Tibial nerve (tissue), 4 donors: Measurements from ENCODE around the gene CDC16.

Experiments used
- EP300 ChIP-seq, 2 donors: sonication (generic); formaldehyde crosslinking; IDR thresholded peaks; one replicate each; pipeline ENCODE4 v1.6.1; 2017; ENCODE audit warnings: antibody characterized with exemption in 2 of 2, mild to moderate bottlenecking in 1 of 2
- TF ChIP-seq, protein P1 (sequence below), 5 experiments: fragments of 200-600 bp in 3 of 5; fragments of 450-650 bp in 2 of 5; sonication (generic) in 3 of 5; IDR thresholded peaks; one replicate each; pipeline ENCODE4 v1.5.1; 2016 to 2019; ENCODE audit warnings: antibody characterized with exemption in 5 of 5, mild to moderate bottlenecking in 3 of 5, moderate library complexity in 2 of 5

DNA sequence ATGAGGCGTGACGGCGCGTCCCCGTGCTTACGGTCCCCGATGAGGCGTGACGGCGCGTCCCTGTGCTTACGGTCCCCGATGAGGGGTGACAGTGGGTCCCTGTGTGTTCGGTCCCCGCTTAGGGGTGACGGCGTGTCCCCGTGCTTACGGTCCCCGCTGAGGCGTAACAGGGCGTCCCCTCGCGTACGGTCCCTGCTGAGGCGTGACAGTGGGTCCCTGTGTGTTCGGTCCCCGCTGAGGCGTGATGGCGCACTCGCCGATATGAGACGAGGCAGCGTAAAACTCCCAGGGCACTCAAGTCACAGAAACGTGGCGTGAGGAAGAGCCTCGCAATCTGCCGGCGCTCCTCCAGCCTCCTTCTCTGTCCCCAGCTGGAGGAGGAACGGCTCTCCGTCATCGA, 34.7 kb upstream of the CDC16 start:
- TF ChIP-seq, protein P1, sequence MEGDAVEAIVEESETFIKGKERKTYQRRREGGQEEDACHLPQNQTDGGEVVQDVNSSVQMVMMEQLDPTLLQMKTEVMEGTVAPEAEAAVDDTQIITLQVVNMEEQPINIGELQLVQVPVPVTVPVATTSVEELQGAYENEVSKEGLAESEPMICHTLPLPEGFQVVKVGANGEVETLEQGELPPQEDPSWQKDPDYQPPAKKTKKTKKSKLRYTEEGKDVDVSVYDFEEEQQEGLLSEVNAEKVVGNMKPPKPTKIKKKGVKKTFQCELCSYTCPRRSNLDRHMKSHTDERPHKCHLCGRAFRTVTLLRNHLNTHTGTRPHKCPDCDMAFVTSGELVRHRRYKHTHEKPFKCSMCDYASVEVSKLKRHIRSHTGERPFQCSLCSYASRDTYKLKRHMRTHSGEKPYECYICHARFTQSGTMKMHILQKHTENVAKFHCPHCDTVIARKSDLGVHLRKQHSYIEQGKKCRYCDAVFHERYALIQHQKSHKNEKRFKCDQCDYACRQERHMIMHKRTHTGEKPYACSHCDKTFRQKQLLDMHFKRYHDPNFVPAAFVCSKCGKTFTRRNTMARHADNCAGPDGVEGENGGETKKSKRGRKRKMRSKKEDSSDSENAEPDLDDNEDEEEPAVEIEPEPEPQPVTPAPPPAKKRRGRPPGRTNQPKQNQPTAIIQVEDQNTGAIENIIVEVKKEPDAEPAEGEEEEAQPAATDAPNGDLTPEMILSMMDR (IDR thresholded peaks at IDR 0.05): no peak
- no peak for TF ChIP-seq EP300 (IDR thresholded peaks at IDR 0.05)
